HG02884 (cell line): ENCODE data around the gene RNF208.
"Not testable (repeated sequence)": the region's sequence is repeated elsewhere in the genome, so short reads cannot be mapped to it uniquely, and the experiment has no call there.

Experiments used
- ATAC-seq: cut with Tn5 transposase; IDR thresholded peaks from one replicate; pipeline ENCODE4 v1.9.1; 2021; ENCODE audit warnings: mild to moderate bottlenecking, moderate library complexity; ENCODE audit not compliant: unreplicated experiment

The RNF208 gene

DNA sequence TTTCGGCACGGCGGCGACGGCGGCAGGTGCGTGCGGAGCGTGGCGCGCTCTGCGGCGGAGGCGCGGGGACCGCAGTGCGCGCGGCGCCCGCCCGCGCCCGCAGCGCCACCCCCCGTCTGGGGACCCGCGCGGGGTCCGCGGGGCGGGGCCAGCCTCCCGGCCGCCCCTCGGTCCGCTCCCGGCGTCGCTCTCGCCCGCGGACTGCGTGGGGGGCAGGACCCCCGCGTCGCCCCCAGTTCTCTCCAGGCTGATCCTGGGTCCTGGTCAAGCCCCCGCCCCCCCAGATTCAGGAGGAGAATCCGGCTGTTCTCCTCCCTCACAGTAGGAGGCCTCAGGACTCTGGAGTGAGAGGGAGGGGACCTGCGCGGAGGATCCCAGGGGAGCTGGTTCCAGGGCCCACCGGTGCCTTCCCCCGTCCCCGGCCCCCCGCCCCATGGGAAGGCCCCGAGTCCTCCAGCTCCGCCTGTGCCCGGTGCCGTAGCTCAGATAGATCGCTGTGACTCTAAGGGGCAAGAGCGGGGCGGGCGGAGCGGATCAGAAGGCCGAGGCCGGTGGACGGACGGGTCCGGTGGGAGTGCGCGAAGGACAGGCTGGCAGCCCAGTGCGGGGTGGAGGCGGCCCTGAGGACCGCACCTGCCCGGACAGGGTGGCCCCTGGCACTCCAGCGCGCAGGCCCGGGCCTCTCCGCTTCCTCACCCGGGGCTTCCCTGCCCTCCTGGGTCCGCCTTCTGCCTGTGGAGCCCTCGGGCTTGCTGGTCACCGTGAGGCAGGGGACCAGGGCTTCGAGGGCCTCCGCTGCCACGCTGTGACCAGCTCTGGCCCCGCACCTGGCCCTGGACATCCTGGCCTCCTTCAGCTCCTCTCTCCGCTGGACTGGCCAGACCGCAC lies at the start of gene RNF208:
RNF208 (minus strand) TSS at position 51 of the 888 bp plus-strand sequence. CDS start 1,028 bp downstream, outside the sequence.
- no peak for ATAC-seq

GRCh38 chr9:137271696-137272076 lies 49.6 kb upstream of the RNF208 start:
- ATAC-seq: no peak

DNA sequence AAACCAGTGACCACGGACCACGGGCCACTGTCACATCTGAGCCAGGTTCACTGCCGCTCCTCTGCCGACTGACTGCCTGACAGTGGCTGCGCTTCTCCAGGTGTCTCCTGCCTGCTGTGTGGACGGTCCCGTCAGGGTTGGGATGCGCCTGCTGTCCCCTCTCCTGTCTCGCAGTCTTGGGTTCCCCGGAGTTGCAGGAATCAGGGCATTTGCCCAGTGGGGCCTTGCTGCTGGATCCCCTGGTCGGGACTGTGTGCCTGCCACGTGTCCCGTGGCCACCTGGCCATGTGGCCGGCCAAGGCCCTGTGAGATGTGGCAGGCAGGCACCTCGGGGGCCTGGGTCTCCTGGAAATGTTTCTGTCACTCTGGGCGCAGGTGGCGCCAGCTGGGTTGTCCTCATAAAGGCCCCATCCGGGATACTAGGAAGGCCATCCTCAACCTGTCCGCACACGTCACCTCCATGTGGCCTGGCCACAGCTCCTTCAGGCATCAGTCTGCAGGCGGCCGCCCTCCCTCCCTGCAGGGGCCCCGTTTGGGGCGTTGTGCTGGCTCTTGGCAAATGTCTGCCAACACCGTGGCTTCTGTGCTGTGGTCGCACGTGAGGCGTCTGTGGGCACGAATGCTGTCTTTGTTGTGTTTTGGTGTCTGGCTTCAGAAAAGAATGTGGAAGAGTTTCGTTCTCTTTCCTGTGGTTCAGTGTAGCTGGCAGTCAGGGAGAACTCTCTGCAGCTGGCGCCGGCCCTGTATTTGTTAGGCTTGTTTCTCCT lies 49.1 kb upstream of the RNF208 start:
- no peak for ATAC-seq

- ATAC-seq: no peak
Observed at GRCh38 chr9:137269231-137269772, 47.3 kb upstream of the RNF208 start.

GRCh38 chr9:137268538-137269201 lies 46.6 kb upstream of the RNF208 start:
- ATAC-seq: no peak

DNA sequence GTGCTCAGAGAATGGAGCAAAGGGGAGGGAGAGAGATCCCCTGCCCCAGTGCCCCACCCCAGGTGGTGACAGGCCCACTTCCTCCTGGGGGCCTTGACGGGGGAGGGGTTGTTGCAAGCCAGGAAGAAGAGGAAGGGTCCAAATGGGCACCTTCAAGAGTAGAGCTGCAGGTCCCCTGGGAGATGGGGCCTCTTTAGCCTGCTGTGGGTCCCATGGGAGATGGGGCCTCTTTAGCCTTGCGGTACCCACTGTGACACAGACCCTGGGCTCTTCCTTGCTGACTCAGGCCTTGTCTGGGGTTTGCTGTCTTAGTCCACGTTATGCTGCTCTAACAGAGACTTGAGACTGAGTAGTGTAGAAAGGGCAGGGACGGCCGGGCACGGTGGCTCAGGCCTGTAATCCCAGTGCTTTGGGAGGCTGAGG lies 45.9 kb upstream of the RNF208 start:
- no peak for ATAC-seq

GRCh38 chr9:137266585-137267453 lies 44.8 kb upstream of the RNF208 start:
- no peak for ATAC-seq

DNA sequence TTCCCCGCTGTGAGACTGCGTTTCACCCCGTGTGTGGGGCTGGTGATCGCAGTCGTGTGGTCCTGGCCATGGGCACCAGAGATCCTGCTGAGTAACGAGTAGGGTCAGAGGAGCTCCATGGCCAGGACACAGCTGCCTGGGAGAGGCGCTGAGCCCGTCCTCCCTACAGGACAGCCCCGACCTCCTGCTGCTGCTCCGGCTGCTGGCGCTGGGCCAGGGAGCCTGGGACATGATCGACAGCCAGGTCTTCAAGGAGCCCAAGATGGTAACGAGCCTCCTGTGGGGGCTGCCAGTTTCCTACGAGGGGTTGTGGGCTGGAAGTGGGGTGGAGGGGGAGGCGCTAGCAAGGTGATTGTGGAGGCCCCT lies 44.1 kb upstream of the RNF208 start:
- ATAC-seq: no peak

- ATAC-seq: no peak
Observed at GRCh38 chr9:137265496-137266161, 43.6 kb upstream of the RNF208 start.

GRCh38 chr9:137264067-137264466 lies 42.0 kb upstream of the RNF208 start:
- no peak for ATAC-seq

- ATAC-seq: no peak
Observed at GRCh38 chr9:137263506-137263905, 41.5 kb upstream of the RNF208 start.

GRCh38 chr9:137262909-137263285 lies 40.9 kb upstream of the RNF208 start:
- no peak for ATAC-seq

DNA sequence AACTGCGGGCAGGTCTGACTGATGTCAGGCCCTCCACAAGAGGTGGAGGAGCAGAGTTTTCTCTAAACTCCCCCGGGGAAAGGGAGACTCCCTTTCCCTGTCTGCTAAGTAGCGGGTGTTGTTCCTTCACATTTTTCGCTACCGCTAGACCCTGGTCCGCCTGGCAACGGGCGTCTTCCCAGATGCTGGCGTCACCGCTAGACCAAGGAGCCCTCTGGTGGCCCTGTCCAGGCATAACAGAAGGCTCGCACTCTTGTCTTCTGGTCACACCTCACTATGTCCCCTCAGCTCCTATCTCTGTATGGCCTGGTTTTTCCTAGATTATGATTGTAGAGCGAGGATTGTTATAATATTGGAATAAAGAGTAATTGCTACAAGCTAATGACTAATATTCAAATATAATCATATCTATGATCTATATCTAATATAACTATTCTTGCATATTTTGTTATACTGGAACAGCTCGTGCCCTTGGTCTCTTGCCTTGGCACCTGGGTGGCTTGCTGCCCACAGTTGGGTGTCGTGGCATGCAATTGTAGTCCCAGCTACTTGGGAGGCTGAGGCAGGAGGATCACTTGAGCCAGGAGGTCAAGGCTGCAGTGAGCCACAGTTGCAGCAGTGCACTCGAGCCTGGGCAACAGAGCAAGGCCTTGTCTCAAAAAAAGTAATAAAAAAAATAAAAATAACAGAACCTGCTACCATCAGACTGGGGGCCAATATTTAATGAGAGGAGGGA lies 40.3 kb upstream of the RNF208 start:
- ATAC-seq: not testable (repeated sequence)

GRCh38 chr9:137256856-137257255 lies 34.8 kb upstream of the RNF208 start:
- no peak for ATAC-seq

GRCh38 chr9:137256362-137256761 lies 34.3 kb upstream of the RNF208 start:
- ATAC-seq: no peak

DNA sequence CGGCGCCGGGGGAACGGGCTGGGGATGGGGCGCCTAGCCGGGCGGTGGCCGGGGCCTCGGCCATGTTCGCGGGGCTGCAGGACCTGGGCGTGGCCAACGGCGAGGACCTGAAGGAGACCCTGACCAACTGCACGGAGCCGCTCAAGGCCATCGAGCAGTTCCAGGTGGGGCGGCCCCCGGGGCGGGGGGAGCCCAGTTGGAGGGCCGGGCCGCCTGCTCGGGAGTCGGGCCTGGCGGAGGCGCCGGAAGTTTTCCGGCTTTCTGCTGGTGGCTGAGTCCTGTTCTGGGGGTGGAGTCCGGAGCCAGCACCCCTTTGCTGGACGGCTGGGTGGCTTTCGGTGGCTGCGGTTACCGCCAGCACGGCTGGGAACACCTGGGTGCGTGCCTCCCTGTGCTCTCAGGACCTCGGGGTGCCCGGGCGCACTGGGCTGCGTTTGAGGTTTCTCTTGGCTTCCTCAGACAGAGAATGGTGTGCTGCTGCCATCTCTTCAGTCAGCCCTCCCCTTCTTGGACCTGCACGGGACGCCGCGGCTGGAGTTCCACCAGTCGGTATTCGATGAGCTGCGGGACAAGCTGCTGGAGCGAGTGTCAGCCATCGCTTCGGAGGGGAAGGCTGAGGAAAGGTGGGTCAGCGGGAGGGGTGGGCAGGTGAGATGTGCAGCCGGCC lies 33.5 kb upstream of the RNF208 start:
- ATAC-seq: peak; percentile 27

- peak; percentile 72 for ATAC-seq
Observed at GRCh38 chr9:137254624-137255447, 32.8 kb upstream of the RNF208 start, which contains the start of gene NELFB. NELFB (plus strand) TSS chr9:137255327.
